Right atrium auricular region (tissue), 2 donors: ENCODE data around the gene ELMO3. TPM values are rescaled to one million over a fixed set of nuclear protein-coding genes. Genes with fewer than 3 reads are reported as not detected.

ENCODE experiments used
- DNase-seq: peaks from one replicate; pipeline ENCODE4 v3.0.0-alpha.2; 2019; ENCODE audit warnings: low spot score
- H3K27ac ChIP-seq, 2 donors: fragments of 200-600 bp; sonication (generic); 1 replicate in 1 of 2; 2 replicates in 1 of 2; pipeline ENCODE4 v1.5.1; 2016 to 2019
- H3K27me3 ChIP-seq, 2 donors: fragments of 200-600 bp; sonication (generic); one replicate each; pipeline versions ENCODE4 v1.5.1 to v1.6.0; 2017 to 2019
- H3K36me3 ChIP-seq: fragments of 200-600 bp; sonication (generic); one replicate; pipeline ENCODE4 v1.5.1; 2016
- H3K4me1 ChIP-seq, 2 donors: fragments of 200-600 bp; sonication (generic); one replicate each; pipeline versions ENCODE4 v1.5.1 to v1.6.0; 2017 to 2019
- H3K4me3 ChIP-seq, 2 donors: fragments of 200-600 bp; sonication (generic); 1 replicate in 1 of 2; 2 replicates in 1 of 2; pipeline ENCODE4 v1.5.1; 2017 to 2019; ENCODE audit warnings: mild to moderate bottlenecking in 1 of 2, moderate library complexity in 1 of 2
- H3K9me3 ChIP-seq, 2 donors: fragments of 200-600 bp; sonication (generic); one replicate each; pipeline ENCODE4 v1.5.1; 2019
- total RNA-seq, 2 donors: library from RNA; depleted of rRNA; stranded (reverse); fragments of >200 nt; gene quantifications; one replicate each; pipeline ENCODE4 v1.1.0, GENCODE V29; 2016
- TF ChIP-seq, protein P1 (sequence below), 2 donors: fragments of 200-600 bp; sonication (generic); IDR thresholded peaks; one replicate each; pipeline ENCODE4 v1.5.1; 2019; ENCODE audit warnings: antibody characterized with exemption in 2 of 2

ELMO3 gene
- total RNA-seq, 2 donors from 2014 or later, result 0.37 to 2.2 TPM

- no peak for DNase-seq
- Histone ChIP-seq H3K4me1 (peaks cover 0 to 62% of the 10 kb centered on the region in 2 donors), H3K27me3 (no peaks in the 10 kb centered on the region)
Observed at GRCh38 chr16:67163164-67163998, 35.5 kb upstream of the ELMO3 start.

GRCh38 chr16:67163999-67164558 lies 34.9 kb upstream of the ELMO3 start:
- TF ChIP-seq, protein P1, sequence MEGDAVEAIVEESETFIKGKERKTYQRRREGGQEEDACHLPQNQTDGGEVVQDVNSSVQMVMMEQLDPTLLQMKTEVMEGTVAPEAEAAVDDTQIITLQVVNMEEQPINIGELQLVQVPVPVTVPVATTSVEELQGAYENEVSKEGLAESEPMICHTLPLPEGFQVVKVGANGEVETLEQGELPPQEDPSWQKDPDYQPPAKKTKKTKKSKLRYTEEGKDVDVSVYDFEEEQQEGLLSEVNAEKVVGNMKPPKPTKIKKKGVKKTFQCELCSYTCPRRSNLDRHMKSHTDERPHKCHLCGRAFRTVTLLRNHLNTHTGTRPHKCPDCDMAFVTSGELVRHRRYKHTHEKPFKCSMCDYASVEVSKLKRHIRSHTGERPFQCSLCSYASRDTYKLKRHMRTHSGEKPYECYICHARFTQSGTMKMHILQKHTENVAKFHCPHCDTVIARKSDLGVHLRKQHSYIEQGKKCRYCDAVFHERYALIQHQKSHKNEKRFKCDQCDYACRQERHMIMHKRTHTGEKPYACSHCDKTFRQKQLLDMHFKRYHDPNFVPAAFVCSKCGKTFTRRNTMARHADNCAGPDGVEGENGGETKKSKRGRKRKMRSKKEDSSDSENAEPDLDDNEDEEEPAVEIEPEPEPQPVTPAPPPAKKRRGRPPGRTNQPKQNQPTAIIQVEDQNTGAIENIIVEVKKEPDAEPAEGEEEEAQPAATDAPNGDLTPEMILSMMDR (IDR thresholded peaks at IDR 0.05), result no peak
- Histone ChIP-seq H3K27ac (peak overlapping the region; percentile 69 to 80), H3K4me3 (peak overlapping the region; percentile 16 to 47), H3K9me3 (no peaks in the 10 kb centered on the region), H3K4me1 (peaks cover 0 to 61% of the 10 kb centered on the region in 2 donors), H3K36me3 (no peaks in the 10 kb centered on the region), H3K27me3 (no peaks in the 10 kb centered on the region)
- no peak for DNase-seq

More at GRCh38 chr16:67163164-67163998, 35.5 kb upstream of the ELMO3 start:
- TF ChIP-seq, protein P1 (IDR thresholded peaks at IDR 0.05), result no peak
- Histone ChIP-seq H3K27ac (peak overlapping the region; percentile 69 to 80), H3K9me3 (no peaks in the 10 kb centered on the region), H3K4me3 (peak overlapping the region; percentile 16 to 47), H3K36me3 (no peaks in the 10 kb centered on the region)

- TF ChIP-seq, protein P1 (IDR thresholded peaks at IDR 0.05), result no peak
- no peak for DNase-seq
- Histone ChIP-seq H3K27me3 (no peaks in the 10 kb centered on the region), H3K4me1 (peaks cover 0 to 64% of the 10 kb centered on the region in 2 donors), H3K4me3 (peak within 1 kb of the TSS; percentile 26 to 47), H3K9me3 (no peaks in the 10 kb centered on the region), H3K27ac (peak within 1 kb of the TSS; percentile 69 to 80), H3K36me3 (no peaks in the 10 kb centered on the region)
Observed at GRCh38 chr16:67164599-67165061, 34.3 kb upstream of the ELMO3 start, which contains the start of gene HSF4. Gene HSF4 (plus strand): TSS chr16:67164745. CDS start chr16:67164812, 67 bp downstream.

- H3K9me3 ChIP-seq, result no peaks in the 10 kb centered on the region
- peak overlapping the region; percentile 69 to 80 for H3K27ac ChIP-seq
- H3K4me3 ChIP-seq, result peak overlapping the region; percentile 26 to 47
- H3K27me3 ChIP-seq, result no peaks in the 10 kb centered on the region
- DNase-seq, result no peak
- no peaks in the 10 kb centered on the region for H3K36me3 ChIP-seq
- TF ChIP-seq, protein P1 (IDR thresholded peaks at IDR 0.05), result no peak
- peaks cover 0 to 70% of the 10 kb centered on the region in 2 donors for H3K4me1 ChIP-seq
Observed at GRCh38 chr16:67165121-67166078, 33.5 kb upstream of the ELMO3 start.

DNA sequence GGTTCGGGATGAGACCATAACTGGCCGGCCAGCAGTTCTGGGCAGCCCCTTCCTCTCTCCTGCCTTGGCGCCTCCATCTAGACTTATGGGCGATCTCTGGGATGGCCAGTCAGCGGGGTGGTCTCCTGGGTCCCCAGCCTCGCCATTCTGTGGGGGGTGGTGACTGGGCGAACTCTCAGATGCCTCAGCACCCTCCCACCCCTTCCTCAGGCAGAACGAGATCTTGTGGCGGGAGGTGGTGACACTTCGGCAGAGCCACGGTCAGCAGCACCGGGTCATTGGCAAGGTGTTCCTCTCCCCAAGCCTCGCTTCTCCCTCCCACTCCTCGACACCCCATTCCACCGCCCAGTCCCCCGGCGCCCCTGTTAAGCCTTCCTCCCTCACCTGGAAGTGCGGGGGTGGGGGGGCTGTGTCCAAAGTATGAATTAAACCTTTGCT lies 32.8 kb upstream of the ELMO3 start:
- H3K27ac ChIP-seq, result peak overlapping the region in 1 of 2 donors; percentile 69
- no peaks in the 10 kb centered on the region for H3K9me3 ChIP-seq
- no peak for DNase-seq
- no peak overlapping the region for H3K4me3 ChIP-seq
- H3K4me1 ChIP-seq, result peaks cover 0 to 74% of the 10 kb centered on the region in 2 donors
- no peaks in the 10 kb centered on the region for H3K27me3 ChIP-seq
- no peaks in the 10 kb centered on the region for H3K36me3 ChIP-seq
- TF ChIP-seq, protein P1 (IDR thresholded peaks at IDR 0.05), result no peak
